ENCODE results near the gene FER.

- no peak for TF ChIP-seq CTCF (IDR thresholded peaks at IDR 0.05; ENCODE audit: borderline replicate concordance, extremely low read depth, low read length, poor library complexity, severe bottlenecking)
- no peak for TF ChIP-seq EZH2 (IDR thresholded peaks at IDR 0.05; ENCODE audit: borderline replicate concordance, low read depth, low read length, severe bottlenecking)
Measured at GRCh38 chr5:108747111-108747773, 455 bp upstream of the FER start.

Data from DND-41 (cell line).